Ureter (tissue), 1 donor: ENCODE data around the gene OS9. TPM values are rescaled to one million over a fixed set of nuclear protein-coding genes. Genes with fewer than 3 reads are reported as not detected.

Source experiments
- DNase-seq: peaks from one replicate; pipeline ENCODE4 v3.0.0-alpha.2; 2020; ENCODE audit warnings: low spot score
- total RNA-seq: library from RNA; stranded (reverse); gene quantifications from one replicate; pipeline ENCODE4 v1.2.4, GENCODE V29; 2023
- donor health status: DM: yes; HTN: yes; CAD: no.

The OS9 gene
- total RNA-seq, 1 donor from 2014 or later, result 201 TPM

GRCh38 chr12:57751788-57752667 is 58.1 kb downstream of the OS9 start, which contains the start of gene CDK4:
Gene CDK4 (minus strand): TSS chr12:57752310. CDS start chr12:57751717, 593 bp downstream.
- peak; percentile 100 for DNase-seq

GRCh38 chr12:57752668-57753000 is 58.7 kb downstream of the OS9 start:
- no peak for DNase-seq

GRCh38 chr12:57753756-57754337 is 59.9 kb downstream of the OS9 start:
- DNase-seq, result no peak

- peak; percentile 82 for DNase-seq
Measured at GRCh38 chr12:57754411-57755193, 60.7 kb downstream of the OS9 start, which contains the start of gene MARCHF9. Gene MARCHF9 (plus strand): TSS chr12:57755103. CDS start chr12:57755529, 426 bp downstream.

GRCh38 chr12:57755194-57755453 is 61.2 kb downstream of the OS9 start:
- DNase-seq, result no peak

- no peak for DNase-seq
Measured at GRCh38 chr12:57755454-57756372, 61.8 kb downstream of the OS9 start.

- DNase-seq, result no peak
Measured at GRCh38 chr12:57756406-57757341, 62.7 kb downstream of the OS9 start.

GRCh38 chr12:57757771-57758170 is 63.8 kb downstream of the OS9 start:
- no peak for DNase-seq

- DNase-seq, result no peak
Measured at GRCh38 chr12:57758552-57759359, 64.8 kb downstream of the OS9 start.

- DNase-seq, result no peak
Measured at GRCh38 chr12:57759360-57759980, 65.5 kb downstream of the OS9 start.

GRCh38 chr12:57760347-57760982 is 66.5 kb downstream of the OS9 start:
- no peak for DNase-seq

- no peak for DNase-seq
Measured at GRCh38 chr12:57761391-57761998, 67.6 kb downstream of the OS9 start.

- no peak for DNase-seq
Measured at GRCh38 chr12:57762463-57762862, 68.5 kb downstream of the OS9 start.

GRCh38 chr12:57763881-57764661 is 70.1 kb downstream of the OS9 start:
- DNase-seq, result no peak

GRCh38 chr12:57764662-57765002 is 70.7 kb downstream of the OS9 start:
- no peak for DNase-seq

- DNase-seq, result no peak
Measured at GRCh38 chr12:57765003-57765697, 71.2 kb downstream of the OS9 start.
